GM18499 (cell line): ENCODE data around the gene WDR72.
"Not testable (repeated sequence)": the region's sequence is repeated elsewhere in the genome, so short reads cannot be mapped to it uniquely, and the experiment has no call there.

Source experiments
- ATAC-seq: cut with Tn5 transposase; IDR thresholded peaks from one replicate; pipeline ENCODE4 v1.9.1; 2021; ENCODE audit warnings: moderate number of reproducible peaks; ENCODE audit not compliant: insufficient read depth, unreplicated experiment

The WDR72 gene

GRCh38 chr15:53710906-53711305 lies 48.6 kb downstream of the WDR72 start:
- no peak for ATAC-seq

DNA sequence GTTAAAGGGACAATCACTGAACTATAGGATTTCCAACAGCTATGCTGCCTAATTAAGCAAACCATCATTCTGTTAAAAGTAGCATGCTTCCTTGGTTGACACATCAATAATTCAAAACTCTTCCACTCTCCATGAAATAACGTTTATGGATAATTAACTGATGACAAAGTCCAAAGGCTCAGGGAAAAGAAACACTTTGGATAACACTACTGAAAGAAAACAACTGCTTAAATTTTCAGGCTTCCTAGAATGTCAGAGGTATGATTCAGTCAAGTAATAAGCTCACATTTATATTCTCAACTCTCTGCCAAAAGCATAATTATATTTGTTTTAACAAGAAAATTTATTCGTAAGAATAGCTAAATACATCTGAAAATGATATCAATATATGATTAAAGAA lies 49.6 kb downstream of the WDR72 start:
- ATAC-seq: no peak

- no peak for ATAC-seq
These were observed 64.1 kb downstream of the WDR72 start for GRCh38 chr15:53695365-53695764.

GRCh38 chr15:53694476-53694874 lies 65.0 kb downstream of the WDR72 start:
- no peak for ATAC-seq

DNA sequence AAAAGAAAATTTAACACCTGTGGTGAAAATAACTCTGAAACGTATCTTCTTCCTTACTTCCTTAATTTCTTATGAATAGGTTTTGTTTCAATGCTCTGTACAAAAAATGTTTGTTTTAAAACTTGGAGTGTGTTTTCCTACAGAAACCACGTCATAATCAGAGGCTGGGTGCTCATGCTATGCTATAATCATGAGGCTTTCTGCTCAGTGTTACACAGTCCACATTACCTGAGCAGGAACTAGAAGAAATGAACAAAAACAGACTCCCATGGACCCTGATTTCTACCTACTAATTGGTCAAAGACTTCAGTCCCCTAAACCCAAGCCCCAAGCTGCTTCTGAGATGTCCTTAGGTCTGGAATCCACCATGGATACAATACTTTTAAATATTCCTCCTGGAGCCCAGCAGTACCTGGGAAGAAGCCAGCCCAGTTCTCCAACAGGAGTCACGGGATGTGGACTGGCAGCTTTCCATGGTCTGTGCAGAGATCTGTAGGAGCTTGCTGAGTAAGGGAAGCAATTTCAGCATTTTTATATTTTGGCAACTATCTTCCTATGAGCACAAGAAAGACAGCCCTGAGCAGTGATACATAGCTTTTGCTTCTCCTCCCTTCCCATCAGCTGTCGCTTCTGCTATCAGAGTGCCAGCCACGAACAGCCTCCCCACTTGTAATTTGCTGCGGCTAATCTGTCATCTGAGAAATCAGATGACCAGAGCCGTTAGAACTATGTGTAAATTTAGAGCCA lies 65.6 kb downstream of the WDR72 start:
- ATAC-seq: no peak

GRCh38 chr15:53684162-53684561 lies 75.3 kb downstream of the WDR72 start:
- not testable (repeated sequence) for ATAC-seq

- ATAC-seq: no peak
These were observed 78.4 kb downstream of the WDR72 start for GRCh38 chr15:53681056-53681455.

DNA sequence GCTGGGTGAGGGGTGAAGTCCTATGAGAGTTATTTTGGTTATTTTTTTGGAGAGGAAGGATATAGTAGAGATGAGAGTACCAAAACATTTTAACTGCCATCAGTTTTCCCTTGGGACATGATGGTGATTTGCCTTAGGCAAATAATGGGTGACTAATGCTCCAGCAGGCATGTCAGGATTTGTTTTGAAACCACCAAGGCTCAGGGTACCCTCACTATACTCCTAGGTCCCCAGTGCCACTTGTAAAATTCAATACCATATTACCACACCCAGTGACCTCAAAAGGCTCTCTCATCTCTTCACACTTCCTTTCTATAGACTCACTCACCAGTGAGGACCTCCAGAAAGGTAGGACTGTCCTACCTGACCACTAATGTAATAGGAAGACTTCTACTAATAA lies 83.6 kb downstream of the WDR72 start:
- no peak for ATAC-seq

DNA sequence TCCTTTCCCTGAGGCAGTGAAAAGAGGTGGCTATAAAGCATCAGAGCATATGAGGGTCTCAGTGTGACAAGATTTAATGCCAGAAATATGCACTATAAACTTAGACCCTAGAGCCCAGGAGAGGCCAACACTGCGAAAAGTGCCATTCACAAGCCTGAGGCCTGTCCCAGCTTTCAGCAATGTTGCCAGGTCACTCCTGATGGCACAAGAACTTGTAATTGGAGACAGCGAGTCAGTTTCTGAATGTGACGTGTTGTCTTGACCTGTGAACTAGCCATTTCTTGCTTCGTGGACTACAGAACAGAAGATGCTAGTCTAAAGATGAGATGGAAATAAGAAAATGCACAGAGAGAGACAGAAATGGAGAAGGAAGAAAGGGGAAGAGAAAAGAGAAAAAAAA lies 87.9 kb downstream of the WDR72 start:
- no peak for ATAC-seq

DNA sequence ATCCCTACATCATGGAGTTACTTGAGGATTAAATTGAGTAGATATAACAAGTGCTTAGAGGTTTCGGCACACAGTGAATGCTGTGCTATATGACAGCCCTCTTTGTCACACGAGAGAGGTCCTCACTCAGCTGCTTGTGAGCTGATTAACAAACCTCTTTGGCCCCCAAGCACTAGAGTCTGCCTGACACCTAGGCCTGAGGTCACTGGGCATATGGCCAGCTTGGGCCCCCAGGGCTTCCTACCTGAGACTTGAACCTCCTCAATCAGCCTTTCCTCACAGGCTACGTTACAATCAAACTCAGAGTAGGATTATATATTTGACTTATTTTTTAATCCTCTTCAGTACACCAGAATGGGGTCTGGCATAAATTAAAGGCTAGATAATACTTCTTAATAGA lies 88.8 kb downstream of the WDR72 start:
- no peak for ATAC-seq

DNA sequence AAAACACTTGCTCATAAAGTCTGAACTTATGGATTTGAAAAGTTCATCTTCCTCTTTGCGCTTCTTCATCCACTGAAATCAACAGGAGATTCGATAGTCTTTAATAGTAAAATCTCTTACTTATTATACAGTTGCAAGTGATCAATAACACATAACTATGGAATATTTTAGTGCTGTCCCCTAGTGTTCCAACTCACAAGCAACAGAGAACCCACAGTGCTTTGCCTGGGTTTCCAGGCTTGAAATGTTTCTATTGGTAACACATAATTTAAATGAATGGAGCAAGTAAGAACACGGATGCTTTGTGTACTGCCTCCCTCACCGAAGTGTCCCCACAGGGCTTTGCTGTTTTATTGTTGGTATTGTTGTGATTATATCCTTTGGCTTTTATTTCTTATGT lies 93.5 kb downstream of the WDR72 start:
- ATAC-seq: no peak

- ATAC-seq: no peak
These were observed 100.5 kb downstream of the WDR72 start for GRCh38 chr15:53658827-53659555.

DNA sequence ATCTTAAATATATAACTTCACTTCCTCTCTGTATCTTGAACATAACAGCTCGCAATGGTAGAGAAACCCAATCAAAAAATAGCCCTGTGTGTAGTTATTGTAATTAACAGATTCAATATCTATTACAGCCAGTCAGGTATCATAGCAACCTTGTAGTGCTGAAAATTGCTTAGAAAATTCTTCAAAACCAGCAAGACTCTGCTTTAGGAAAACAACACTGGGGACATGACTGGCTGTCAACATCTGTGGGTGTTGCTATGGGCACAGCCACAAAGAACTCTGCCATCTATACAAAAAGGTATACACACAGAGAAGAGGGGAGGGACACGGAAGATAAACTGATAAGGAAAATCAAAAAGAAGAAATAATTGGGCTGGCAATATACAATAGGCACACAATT lies 101.2 kb downstream of the WDR72 start:
- ATAC-seq: no peak

- ATAC-seq: no peak
These were observed 110.5 kb downstream of the WDR72 start for GRCh38 chr15:53648934-53649333.

GRCh38 chr15:53644660-53645059 lies 114.8 kb downstream of the WDR72 start:
- no peak for ATAC-seq

DNA sequence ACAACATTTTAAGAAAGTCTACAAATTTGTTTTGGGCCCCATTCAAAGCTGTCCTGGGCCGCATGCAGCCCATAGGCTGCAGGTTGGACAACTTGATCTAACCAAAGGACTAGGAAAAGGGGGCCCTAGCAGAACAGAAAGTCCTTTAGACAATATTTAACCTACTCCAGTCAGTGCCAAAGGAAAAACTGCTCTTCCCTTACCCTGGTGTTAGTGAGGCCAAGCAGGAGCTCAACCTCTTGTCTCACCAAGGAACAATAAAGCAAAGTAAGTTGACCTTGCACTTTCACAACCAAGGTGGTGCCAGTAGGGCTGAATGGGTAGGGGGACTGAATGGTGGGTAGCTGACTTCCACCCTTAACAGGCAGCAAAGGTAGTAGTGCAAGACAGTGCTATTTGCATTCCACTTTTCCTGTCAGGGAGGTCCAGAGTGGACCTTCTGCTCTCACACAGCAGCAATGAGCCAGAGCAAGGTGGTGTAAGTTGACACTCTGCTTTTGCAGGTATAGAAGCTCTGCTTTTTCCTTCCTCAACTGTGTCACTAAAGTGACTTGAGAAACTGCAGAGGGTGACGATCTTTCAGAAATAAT lies 124.9 kb downstream of the WDR72 start:
- no peak for ATAC-seq

DNA sequence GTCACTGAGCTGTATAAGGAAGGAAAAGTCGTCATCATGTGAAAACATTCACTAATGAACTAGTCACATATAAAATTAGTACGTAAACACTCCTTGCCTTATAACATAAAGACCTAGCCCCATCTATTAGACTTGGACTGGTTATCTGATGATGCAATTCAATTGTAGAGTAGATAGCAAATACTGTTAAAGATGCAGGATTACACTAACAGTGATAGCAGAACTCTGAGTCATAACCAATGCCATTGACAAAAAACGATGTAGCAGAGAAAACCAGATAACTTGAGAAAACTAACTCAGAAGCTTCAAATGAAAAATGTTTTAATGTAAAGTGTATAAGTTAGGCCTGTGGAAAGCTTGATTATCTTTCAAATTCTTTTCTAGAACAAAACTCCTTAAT lies 132.2 kb downstream of the WDR72 start:
- ATAC-seq: no peak

- no peak for ATAC-seq
These were observed 133.3 kb downstream of the WDR72 start for GRCh38 chr15:53625962-53626845.

DNA sequence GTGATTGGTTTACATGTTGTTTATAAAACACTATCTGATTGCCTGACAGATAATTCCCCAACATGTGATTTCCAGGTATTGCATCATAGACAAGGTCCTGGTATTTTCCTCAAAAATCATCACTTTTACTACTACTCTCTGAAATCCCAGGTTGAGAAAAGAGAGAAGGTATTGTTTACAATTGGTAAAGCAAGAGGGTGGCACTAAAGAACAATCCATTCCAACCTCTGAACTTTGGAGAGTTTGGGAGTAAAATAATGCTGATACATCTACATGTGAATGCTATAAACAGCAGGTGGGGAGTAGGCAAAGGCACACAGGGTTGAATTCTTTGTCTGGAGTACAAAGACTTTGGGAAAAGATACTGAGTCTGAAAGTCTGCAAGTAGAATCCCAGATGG lies 134.2 kb downstream of the WDR72 start:
- no peak for ATAC-seq

DNA sequence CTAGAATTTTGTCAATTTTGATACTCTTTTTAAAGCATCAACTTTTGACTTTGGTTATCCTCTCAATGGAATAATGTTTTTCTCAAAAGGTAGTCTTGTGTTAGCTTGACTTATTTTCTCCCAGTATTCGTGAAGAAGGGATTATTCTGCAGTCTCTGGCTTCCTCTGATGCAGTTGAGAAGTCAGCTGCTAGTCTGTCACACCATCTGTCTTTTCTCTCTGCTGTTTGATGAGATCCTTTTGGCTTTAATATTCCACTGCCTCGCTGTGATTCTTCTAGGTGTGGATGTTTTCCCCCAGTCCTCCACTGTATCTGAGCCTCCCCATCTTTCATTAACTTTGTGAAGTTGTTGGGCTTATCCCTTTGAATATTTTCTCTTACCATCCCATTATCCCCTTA lies 141.0 kb downstream of the WDR72 start:
- ATAC-seq: no peak
